ENCODE measurements around the gene RAPGEF5. TPM values are rescaled to one million over a fixed set of nuclear protein-coding genes. Genes with fewer than 3 reads are reported as not detected.

Gene RAPGEF5
- total RNA-seq, 1 donor from 2014 or later: 9.9 TPM

GRCh38 chr7:22128528-22128920 lies 228.4 kb downstream of the RAPGEF5 start:
- Mint-ChIP-seq H3K4me3 (ENCODE audit: low read depth) (no peak overlapping the region), H3K4me1 (ENCODE audit: low read depth) (peaks cover 14% of the 10 kb centered on the region), H3K27ac (no peak overlapping the region), H3K27me3 (no peaks in the 10 kb centered on the region), H3K36me3 (ENCODE audit: insufficient read depth) (peaks cover 4% of the 10 kb centered on the region), H3K9me3 (ENCODE audit: low read depth) (no peaks in the 10 kb centered on the region)
- DNase-seq (ENCODE audit: low spot score, unreplicated experiment): no peak
- TF ChIP-seq CTCF (IDR thresholded peaks at IDR 0.05; ENCODE audit: unreplicated experiment): no peak

- H3K9me3 Mint-ChIP-seq (ENCODE audit: low read depth): no peaks in the 10 kb centered on the region
- no peak for TF ChIP-seq CTCF (IDR thresholded peaks at IDR 0.05; ENCODE audit: unreplicated experiment)
- no peak for DNase-seq (ENCODE audit: low spot score, unreplicated experiment)
- H3K27ac Mint-ChIP-seq: no peak overlapping the region
- H3K27me3 Mint-ChIP-seq: no peaks in the 10 kb centered on the region
- H3K36me3 Mint-ChIP-seq (ENCODE audit: insufficient read depth): peaks cover 3% of the 10 kb centered on the region
- H3K4me1 Mint-ChIP-seq (ENCODE audit: low read depth): peaks cover 18% of the 10 kb centered on the region
- no peak overlapping the region for H3K4me3 Mint-ChIP-seq (ENCODE audit: low read depth)
Measured at GRCh38 chr7:22127835-22128527, 229.0 kb downstream of the RAPGEF5 start.

GRCh38 chr7:22125436-22125835 lies 231.5 kb downstream of the RAPGEF5 start:
- Mint-ChIP-seq H3K27me3 (peaks cover 5% of the 10 kb centered on the region), H3K4me1 (ENCODE audit: low read depth) (peaks cover 21% of the 10 kb centered on the region), H3K9me3 (ENCODE audit: low read depth) (no peaks in the 10 kb centered on the region), H3K36me3 (ENCODE audit: insufficient read depth) (peaks cover 3% of the 10 kb centered on the region), H3K4me3 (ENCODE audit: low read depth) (no peak overlapping the region), H3K27ac (peak overlapping the region; percentile 42)
- no peak for DNase-seq (ENCODE audit: low spot score, unreplicated experiment)
- no peak for TF ChIP-seq CTCF (IDR thresholded peaks at IDR 0.05; ENCODE audit: unreplicated experiment)

GRCh38 chr7:22124941-22125340 lies 232.0 kb downstream of the RAPGEF5 start:
- Mint-ChIP-seq H3K36me3 (ENCODE audit: insufficient read depth) (peaks cover 3% of the 10 kb centered on the region), H3K4me1 (ENCODE audit: low read depth) (peaks cover 16% of the 10 kb centered on the region), H3K4me3 (ENCODE audit: low read depth) (no peak overlapping the region), H3K27me3 (peaks cover 5% of the 10 kb centered on the region), H3K9me3 (ENCODE audit: low read depth) (no peaks in the 10 kb centered on the region), H3K27ac (no peak overlapping the region)
- DNase-seq (ENCODE audit: low spot score, unreplicated experiment): no peak
- no peak for TF ChIP-seq CTCF (IDR thresholded peaks at IDR 0.05; ENCODE audit: unreplicated experiment)

GRCh38 chr7:22123139-22123538 lies 233.8 kb downstream of the RAPGEF5 start:
- no peak overlapping the region for H3K27ac Mint-ChIP-seq
- no peaks in the 10 kb centered on the region for H3K9me3 Mint-ChIP-seq (ENCODE audit: low read depth)
- peaks cover 5% of the 10 kb centered on the region for H3K27me3 Mint-ChIP-seq
- no peak for DNase-seq (ENCODE audit: low spot score, unreplicated experiment)
- peaks cover 7% of the 10 kb centered on the region for H3K4me1 Mint-ChIP-seq (ENCODE audit: low read depth)
- peaks cover 3% of the 10 kb centered on the region for H3K36me3 Mint-ChIP-seq (ENCODE audit: insufficient read depth)
- TF ChIP-seq CTCF (IDR thresholded peaks at IDR 0.05; ENCODE audit: unreplicated experiment): no peak
- H3K4me3 Mint-ChIP-seq (ENCODE audit: low read depth): no peak overlapping the region

All from progenitor cell of endocrine pancreas (in vitro differentiated cells).